22Rv1 (cell line): ENCODE measurements around the gene SCUBE3.

ENCODE experiments used
- CTCF ChIP-seq: fragments of 450-650 bp; IDR thresholded peaks from 2 replicates; pipeline ENCODE4 v1.5.1; 2017; ENCODE audit warnings: mild to moderate bottlenecking
- ZFX ChIP-seq: fragments of 450-650 bp; IDR thresholded peaks from 2 replicates; pipeline ENCODE4 v1.6.1; 2017; ENCODE audit warnings: antibody characterized with exemption, borderline replicate concordance

GRCh38 chr6:35242906-35243305, 29.1 kb downstream of the SCUBE3 start:
- TF ChIP-seq ZFX, result no peak
- no peak for TF ChIP-seq CTCF
